Stimulated activated CD4-positive, alpha-beta T cell treated with anti-CD3 and anti-CD28 coated beads, Interleukin-15, amount 100 ng/mL, for 1 hour (primary cell): ENCODE results near the gene TNS1.

ENCODE experiments used
- DNase-seq, 2 donors: peaks; one replicate each; pipeline ENCODE4 v3.0.0-alpha.2; 2020; ENCODE audit warnings: low read depth in 1 of 2, low spot score in 1 of 2

Gene TNS1

GRCh38 chr2:217801711-217802110, 201.1 kb downstream of the TNS1 start:
- no peak for DNase-seq

DNA sequence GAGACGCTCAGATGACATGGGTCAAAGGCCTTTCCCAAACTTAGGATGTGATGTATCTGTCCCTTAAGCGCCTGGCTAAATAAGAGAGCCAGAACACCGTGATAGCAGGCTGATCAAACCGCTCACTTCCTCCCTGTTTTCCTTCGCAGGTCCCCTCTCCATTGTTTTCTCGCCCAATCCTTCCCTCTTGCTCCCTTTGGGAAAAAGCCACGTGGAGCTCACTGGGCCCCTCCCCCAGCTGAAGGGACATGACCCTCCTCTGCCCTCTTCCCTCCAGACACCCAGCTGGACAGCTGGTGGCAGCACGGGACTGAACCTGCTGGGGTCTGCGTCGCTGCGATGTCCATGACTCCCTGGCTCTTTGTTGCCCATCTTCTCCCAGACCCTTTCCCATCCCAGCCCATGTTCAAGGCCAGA, 201.7 kb downstream of the TNS1 start:
- DNase-seq: no peak

DNA sequence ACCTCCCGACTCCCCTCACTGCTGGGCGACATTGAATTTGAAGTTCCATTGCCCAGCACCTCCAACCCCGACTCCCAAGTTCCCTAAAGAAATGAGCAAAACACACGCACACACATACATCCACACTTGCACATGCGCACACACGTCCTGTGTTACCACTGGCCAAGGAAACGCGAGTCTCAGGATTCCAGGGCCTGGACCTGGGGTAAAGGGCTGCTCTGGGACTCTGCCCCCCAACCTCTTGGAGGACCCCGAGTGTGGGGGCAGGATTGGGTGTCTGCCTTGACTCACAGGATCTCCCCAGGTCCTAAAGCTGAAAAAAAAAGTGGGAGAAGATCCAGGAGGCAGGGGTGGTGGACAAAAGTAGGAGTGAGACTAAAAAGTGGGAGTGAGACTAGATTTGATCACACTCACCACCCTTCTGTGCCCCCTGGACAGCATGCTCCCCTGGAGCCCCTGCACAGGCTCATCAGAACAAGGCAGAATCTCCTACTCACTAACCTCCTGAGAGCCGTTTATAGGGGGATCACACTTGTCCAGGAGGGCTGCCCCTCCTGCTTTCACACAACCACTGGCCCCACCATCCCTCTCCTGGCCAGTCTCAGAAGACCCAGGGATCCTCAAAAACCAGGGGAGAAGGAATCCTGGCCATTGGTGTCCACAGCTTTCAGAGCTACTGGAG, 202.2 kb downstream of the TNS1 start:
- no peak for DNase-seq

DNA sequence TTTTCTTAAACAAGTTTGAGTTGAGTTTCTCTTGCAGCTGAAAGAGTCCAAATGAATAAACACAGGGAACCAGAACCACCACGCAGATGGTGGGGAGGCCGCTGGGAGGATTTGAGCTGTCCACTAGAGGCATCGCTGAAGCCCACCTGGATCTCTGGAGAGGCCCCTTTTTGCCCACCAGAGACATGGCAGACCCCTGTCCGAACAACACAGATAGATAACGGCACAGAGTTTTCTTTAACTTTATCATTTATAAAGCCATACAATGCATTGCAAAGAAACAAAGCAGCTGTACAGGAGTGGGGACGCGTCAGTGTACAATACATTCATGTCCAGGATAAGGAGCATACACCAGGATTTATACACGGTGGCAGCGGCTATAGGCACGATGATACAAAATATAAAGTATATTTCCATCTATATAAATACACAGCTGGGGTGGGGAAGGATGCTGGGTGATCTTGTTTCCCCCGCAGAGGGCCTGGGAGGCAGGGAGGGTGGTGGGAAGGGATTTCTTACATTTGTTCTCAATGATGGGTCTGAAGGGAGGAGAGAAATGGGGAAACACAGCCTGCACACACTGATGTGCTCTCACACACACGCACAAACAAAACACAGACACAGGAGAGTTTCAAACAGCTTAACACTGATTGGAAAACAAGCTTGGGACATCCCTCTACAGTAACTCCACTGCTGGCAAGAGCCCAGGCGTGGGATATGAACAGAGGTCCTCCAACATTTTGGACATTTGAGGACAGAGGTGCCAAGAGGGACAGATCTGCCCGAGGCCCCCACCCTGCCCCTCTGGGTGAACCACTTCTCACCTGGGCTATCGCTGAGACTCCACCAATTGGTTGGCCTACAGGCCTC, 203.0 kb downstream of the TNS1 start:
- no peak for DNase-seq

DNA sequence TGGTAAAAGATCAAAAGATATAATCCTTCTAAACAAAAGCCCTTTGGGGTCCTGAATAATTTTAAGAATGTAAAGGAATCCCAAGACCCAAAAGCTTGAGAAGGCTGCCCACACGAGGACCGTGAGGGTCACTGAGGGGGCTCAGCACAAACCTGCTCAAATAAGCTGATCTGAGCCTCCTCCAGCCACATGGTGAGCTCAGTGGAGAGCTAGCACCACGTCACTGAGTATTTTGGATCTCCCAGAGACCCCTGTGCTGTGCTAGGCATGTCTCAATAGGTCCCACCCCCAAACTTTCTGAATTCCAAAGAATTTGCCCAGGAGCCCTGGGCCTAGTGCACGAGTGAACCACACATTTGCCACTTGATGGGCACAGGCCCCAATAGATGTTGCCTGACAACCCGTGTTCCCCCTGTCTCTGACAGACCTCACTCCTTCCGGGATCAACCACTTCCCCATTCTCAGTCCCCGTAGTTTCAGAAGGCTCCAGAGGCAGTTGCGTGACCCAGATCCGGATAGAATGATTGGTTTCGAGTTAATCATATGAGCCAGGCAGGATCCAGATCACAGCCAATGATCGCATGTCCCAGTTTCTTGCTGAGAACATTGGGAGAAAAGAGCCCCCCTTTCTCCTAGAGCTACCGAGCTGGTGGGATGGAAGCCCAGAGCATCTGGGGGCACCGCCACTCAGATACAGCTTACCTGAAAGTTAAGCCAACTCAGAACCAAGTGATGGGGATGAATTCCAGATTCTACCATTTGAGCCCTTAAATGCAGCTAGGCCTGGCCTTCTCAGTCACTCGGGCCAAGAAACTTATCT, 203.8 kb downstream of the TNS1 start:
- DNase-seq: no peak

DNA sequence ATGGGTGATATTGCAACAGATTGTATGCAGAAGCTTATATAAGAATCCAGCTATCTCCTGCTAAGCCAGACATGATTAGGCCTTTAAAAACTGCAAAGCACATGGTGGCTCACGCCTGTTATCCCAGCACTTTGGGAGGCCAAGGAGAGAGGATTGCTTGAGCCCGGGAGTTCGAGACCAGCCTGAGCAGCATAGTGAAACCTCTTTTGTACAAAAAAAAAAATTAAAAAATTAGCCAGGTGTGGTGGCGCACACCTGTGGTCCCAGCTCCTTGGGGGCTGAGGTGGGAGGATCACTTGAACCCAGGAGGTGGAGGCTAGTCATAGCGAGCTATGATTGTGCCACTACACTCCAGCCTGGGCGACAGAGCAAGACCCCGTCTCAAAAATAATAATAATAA, 204.6 kb downstream of the TNS1 start:
- DNase-seq: no peak

DNA sequence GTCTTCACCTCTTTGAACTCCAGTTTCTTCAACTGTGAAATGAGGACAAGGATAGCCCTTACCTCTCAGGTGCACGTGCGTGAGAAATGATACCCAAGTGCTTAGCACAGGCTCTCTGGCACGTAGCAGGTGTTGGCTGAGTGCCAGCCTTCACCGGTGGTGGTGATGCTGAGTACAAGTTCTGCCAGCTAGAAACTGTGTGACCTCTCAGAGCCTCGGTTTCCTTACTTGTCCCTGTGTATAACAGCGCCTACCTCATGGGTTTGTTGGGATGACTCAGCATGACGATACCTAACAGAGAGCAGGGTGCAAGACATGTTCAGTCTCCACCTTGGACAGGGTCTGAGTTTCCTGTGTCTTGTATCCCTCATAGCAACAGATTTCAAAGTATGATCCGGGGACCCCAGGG, 205.1 kb downstream of the TNS1 start:
- DNase-seq: no peak

- DNase-seq: no peak
Measured at GRCh38 chr2:217797165-217797564, 205.6 kb downstream of the TNS1 start.

DNA sequence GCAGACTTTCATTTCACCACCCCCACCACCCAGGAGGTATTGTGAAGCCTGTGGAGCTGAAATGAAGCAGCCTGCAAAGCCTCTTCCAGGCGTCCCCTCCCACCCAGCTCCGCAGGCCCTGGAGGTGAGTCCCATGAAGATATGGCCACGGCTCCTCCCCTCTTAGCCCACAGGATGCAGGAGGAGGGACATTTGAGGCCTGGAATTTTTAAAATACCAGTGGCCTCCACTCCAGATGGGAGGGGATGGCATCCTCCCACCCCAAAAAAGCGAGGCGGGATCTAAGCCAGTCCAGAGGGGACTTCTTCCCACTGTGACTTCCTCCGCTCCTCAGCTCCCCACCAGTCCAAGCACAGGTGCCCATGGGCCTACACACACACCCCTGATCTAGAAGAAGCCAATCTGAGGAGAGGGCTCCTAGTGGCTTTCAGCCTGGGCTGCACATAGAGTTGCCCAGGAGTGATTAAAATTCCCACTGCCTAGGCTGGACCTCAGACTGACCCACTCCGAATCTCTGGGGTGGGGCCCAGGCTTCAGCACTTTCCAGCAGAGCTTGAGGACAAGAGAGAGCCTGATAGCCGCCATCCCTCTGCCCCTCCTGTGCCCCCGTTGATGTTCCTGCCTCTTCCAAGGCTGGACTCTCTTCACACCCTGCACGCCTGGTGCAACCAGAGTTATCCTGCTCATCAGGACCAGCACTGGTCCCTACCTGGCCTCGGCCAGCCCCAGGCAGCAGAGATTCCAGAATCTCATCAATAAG, 206.9 kb downstream of the TNS1 start:
- DNase-seq: no peak

DNA sequence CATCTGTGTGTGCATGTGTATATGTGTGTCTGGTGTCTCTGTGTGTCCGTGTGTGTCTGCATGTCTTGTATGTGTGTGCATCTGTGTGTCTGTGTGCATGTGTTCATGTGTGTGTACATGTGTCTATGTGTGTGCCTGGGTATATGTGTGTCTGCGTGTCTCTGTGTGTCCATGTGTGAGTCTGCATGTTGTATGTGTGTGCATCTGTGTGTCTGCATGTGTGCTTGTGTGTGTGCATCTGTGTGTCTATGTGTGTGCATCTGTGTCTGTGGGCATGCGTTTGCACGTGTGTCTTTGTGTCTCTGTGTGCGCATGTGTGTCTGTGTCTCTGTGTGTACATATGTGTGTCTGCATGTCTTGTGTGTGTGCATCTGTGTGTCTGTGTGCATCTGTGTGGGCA, 207.7 kb downstream of the TNS1 start:
- DNase-seq: no peak

GRCh38 chr2:217794133-217794986, 208.4 kb downstream of the TNS1 start:
- DNase-seq: no peak

GRCh38 chr2:217793566-217794132, 209.1 kb downstream of the TNS1 start:
- DNase-seq: no peak

- no peak for DNase-seq
Measured at GRCh38 chr2:217792626-217793527, 209.9 kb downstream of the TNS1 start.

GRCh38 chr2:217791551-217791950, 211.2 kb downstream of the TNS1 start:
- no peak for DNase-seq

GRCh38 chr2:217790681-217791392, 212.0 kb downstream of the TNS1 start:
- DNase-seq: no peak

- no peak for DNase-seq
Measured at GRCh38 chr2:217790195-217790594, 212.6 kb downstream of the TNS1 start.

DNA sequence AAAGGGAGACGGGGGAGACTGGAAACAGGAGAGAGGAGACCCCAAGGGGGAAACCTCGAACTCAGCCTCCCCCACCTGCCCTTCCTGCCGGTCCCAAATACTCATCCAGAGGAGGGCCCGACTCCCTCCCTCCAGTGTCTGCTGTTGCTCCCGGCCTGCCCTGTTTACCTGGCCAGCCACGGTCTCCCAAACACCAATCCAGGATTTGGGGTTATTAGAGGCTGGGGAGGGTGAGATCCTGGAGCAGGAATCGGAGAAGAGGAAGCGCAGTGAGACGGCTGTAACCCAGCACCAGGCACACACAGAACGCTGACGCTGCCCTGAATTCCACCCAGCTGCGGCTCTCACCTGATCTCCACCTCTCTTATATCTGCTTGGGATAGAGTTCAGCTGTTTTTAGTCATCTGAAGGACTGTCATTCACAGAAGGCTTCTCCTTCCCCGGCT, 213.0 kb downstream of the TNS1 start:
- no peak for DNase-seq
